GM12865 (cell line): ENCODE results near the gene C11orf86.

Source experiments
- DNase-seq: peaks from one replicate; pipeline ENCODE4 v3.0.0; 2010; ENCODE audit warnings: low read depth
- H3K4me3 ChIP-seq: 2 replicates; pipeline ENCODE4 v1.5.1; 2011; ENCODE audit warnings: mild to moderate bottlenecking, low read depth, low read length, control low read depth
- TF ChIP-seq, protein P1 (sequence below): IDR thresholded peaks from 2 replicates; pipeline ENCODE4 v1.5.1; 2011; ENCODE audit warnings: low read length, control low read depth, low read depth, inconsistent platforms; ENCODE audit not compliant: insufficient read depth; ENCODE audit errors: missing control alignments

C11orf86 gene

DNA sequence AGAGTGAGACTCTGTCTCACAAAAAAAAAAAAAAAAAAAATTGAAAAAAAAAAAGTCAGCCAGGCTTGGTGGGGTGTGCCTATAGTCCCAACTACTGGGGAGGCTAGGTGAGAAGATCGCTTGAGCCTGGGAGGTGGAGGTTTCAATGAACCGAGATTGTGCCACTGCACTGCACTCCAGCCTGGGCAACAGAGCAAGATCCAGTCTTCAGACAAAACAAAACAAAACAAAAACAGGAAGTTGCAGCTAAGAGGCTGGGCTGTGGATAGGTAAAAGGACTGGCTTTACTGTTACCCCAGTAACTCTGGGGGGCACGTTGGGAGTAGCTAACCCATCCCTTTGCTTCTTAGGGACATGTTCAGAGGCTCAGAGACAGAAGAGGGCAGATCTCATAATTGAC lies 10.6 kb upstream of the C11orf86 start:
- DNase-seq, result no peak
- TF ChIP-seq, protein P1, sequence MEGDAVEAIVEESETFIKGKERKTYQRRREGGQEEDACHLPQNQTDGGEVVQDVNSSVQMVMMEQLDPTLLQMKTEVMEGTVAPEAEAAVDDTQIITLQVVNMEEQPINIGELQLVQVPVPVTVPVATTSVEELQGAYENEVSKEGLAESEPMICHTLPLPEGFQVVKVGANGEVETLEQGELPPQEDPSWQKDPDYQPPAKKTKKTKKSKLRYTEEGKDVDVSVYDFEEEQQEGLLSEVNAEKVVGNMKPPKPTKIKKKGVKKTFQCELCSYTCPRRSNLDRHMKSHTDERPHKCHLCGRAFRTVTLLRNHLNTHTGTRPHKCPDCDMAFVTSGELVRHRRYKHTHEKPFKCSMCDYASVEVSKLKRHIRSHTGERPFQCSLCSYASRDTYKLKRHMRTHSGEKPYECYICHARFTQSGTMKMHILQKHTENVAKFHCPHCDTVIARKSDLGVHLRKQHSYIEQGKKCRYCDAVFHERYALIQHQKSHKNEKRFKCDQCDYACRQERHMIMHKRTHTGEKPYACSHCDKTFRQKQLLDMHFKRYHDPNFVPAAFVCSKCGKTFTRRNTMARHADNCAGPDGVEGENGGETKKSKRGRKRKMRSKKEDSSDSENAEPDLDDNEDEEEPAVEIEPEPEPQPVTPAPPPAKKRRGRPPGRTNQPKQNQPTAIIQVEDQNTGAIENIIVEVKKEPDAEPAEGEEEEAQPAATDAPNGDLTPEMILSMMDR, result no peak

DNA sequence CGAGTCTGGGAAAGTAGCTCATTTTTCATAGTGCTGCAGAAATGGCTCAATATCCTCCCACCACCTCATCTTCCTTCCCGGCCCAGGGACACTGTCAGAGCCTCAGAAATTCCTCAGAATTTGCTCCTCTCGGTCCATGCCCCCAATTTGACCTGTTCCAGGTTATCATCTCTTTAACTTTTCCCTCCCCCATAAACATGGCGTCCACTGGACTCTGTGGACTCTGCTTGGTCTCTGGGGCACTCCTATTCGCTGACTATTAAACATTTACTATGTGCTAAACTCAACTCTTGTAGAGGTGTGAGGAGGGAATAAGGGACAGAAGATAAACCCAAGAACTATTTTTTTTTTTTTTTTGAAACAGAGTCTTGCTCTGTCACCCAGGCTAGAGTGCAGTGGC lies 8.8 kb upstream of the C11orf86 start:
- DNase-seq, result no peak
- no peak overlapping the region for H3K4me3 ChIP-seq
- TF ChIP-seq, protein P1, result no peak

More for the DNA sequence above, 10.6 kb upstream of the C11orf86 start:
- H3K4me3 ChIP-seq, result no peak overlapping the region

DNA sequence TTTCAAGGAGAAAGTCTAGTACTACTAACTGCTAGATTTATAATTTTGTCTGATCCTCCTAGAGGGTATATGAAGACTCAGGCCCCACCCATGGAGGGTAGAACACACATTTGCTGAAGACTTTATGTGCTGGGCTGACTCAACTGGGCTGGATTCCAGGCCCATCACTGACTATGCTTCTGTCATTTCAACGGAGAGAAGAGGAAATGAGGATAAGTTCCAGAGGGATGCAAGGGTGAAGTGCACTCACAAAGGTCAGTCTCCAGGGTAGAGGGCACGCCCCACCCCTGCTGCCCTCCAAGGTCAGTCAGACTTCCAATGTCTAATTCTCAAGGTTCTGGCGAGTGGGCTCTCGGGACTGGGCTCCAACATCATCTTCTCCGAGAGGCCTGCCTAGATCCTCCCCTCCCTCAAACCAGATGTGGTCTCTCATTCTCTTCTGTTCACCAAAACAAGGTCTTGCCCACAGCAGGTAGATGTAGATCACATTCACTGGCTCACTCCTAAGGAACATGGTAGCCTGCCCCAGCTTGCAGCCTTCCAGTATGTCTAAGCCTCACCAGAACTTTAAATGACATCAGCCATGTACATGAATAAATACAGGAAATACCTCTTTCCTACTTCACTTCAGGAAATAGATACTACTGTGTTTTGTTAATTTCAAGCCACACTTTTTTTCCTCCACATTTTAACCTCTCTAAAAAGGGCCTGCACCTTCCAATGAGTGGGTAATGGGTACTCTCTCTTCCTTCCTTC lies 7.3 kb upstream of the C11orf86 start:
- TF ChIP-seq, protein P1, result no peak
- no peak overlapping the region for H3K4me3 ChIP-seq
- DNase-seq, result no peak

DNA sequence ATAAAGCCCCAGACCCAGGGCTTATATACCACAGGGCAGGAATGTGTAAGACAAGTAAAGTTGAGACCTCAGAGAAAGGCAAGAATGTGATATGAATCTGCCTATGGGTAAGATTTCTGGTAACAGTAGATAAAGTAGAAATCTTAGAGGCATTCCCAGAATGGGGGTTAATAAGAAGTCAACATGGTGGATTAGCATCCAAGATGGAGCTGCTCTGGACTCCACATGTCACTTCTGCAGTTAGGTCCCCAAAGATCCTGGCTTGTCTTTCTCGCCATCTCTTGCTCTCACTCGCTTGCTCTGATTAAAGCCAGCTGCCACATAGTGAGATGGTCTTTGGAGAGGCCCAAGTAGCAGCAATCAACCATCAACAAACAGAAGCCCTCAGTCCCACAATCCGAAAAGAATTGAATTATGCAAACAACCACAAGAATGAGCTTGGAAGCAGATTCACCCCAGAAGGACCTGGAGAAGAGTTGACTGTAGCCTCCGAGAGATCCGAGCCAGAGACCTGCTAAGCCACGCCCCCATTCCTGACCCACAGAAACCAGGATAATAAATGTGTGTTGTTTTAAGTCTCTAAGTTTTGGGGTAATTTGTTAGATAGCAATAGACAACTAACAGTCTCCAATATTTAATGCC lies 5.4 kb upstream of the C11orf86 start:
- H3K4me3 ChIP-seq, result no peak overlapping the region
- TF ChIP-seq, protein P1, result no peak
- no peak for DNase-seq

DNA sequence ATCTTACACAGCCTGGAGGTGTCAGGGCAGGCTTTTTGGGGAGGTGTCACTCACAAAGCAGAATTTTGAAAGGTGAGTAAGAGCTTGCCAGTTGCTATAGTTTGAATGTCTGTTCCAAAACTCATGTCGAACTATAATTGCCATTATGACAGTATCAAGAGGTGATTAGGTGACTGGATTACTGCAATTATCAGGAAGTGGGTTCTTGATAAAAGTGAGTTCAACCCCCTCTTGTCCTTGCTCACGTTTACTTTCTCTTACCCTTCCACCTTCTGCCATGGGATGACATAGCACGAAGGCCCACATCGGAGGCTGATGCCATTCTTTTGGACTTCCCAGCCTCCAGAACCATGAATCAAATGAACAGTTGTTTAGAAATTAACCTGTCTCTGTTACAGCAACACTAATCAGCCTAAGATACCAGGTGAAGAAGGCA lies 4.7 kb upstream of the C11orf86 start:
- TF ChIP-seq, protein P1, result no peak
- no peak overlapping the region for H3K4me3 ChIP-seq
- no peak for DNase-seq

DNA sequence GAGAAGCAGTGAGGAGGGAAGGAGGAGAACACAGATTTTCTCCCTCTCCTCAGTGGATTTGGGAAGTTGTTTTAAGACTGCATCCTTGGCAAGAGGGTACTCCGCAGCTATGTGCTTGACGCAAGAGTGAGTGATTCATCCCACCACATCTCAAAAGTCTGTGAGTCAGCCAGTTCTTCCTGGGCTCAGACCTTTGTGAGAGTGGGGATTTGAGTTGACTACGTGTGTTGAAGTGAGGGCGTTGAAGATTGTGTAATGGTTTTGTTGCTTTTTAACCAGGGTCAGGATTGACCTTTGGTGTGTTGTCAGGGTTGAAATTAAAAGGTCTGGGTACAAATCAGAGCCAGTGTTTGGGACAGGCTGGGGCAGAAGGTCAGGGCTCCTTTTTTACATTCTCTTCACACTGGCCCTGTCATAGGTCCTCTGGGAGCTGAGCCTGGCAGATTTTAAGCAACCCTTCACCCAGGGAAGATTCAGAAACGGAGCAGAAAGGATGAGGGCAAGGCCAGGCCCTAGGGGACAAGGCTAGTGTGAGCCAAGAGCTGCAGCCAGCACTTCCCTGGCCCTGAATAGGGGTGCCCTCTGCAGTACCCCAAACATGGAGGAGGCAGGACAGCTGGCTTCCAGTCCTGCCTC lies 4.2 kb upstream of the C11orf86 start:
- H3K4me3 ChIP-seq, result no peak overlapping the region
- TF ChIP-seq, protein P1, result no peak
- no peak for DNase-seq

DNA sequence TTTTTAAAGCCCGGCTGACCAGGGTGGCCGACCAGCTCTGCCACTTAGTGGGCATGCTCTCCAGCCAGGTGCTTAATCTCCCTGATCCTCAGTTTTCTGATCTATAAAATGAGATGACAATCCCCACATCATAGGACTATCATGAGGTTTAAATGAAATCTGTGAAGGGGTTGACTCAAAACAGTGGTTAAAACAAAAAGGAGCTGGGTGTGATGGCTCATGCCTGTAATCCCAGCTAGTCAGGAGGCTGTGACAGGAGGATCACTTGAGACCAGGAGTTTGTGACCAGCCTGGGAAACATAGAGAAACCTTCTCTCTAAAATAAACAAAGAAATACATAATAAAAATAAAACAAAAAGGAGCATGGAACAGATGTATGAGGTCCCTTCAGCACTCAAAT lies 3.6 kb upstream of the C11orf86 start:
- TF ChIP-seq, protein P1, result no peak
- DNase-seq, result no peak
- H3K4me3 ChIP-seq, result no peak overlapping the region
